Adrenal gland (tissue), 5 donors: Measurements from ENCODE around the gene TEX54.

Experiments used
- POLR2A ChIP-seq, 2 donors: fragments of 450-650 bp; IDR thresholded peaks; one replicate each; pipeline ENCODE4 v1.6.1; 2017; ENCODE audit warnings: antibody characterized with exemption in 2 of 2, mild to moderate bottlenecking in 2 of 2, moderate library complexity in 1 of 2
- TF ChIP-seq, protein P1 (sequence below), 6 experiments: fragments of 450-650 bp in 4 of 6; fragments of 200-600 bp in 2 of 6; sonication (generic) in 1 of 6; IDR thresholded peaks; 1 replicate in 5 of 6; 2 replicates in 1 of 6; pipeline versions ENCODE4 v1.5.1 to v1.8.0; 2016 to 2021; ENCODE audit warnings: antibody characterized with exemption in 6 of 6, mild to moderate bottlenecking in 2 of 6, moderate library complexity in 1 of 6
- donor health status: DM: no; HTN: no; CAD: no.

DNA sequence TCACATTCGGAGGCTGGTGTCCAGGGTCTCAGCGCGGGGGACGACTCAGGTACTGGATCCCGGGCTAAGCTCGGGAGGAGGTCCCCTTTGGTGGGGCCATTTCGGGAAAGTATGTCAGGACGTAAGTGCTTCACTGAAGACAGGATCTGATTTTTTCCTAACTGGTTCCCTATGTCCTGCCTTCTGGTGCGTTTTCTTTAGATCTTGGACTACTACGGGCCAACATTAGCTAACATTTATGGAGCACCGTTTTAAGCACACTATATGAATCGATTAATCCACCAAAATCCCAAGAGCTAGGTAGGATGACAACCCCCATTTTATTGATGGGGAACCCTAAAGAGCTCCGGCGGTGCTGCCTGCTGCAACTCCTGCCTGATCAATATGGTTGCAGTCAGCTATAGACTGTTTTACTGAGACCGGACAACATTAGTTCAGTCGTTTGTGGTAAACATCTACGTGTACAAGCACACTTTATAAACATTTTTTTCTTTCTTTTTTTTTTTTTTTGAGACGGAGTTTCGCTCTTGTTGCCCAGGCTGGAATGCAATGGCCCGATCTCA lies 23.8 kb upstream of the TEX54 start:
- TF ChIP-seq, protein P1, sequence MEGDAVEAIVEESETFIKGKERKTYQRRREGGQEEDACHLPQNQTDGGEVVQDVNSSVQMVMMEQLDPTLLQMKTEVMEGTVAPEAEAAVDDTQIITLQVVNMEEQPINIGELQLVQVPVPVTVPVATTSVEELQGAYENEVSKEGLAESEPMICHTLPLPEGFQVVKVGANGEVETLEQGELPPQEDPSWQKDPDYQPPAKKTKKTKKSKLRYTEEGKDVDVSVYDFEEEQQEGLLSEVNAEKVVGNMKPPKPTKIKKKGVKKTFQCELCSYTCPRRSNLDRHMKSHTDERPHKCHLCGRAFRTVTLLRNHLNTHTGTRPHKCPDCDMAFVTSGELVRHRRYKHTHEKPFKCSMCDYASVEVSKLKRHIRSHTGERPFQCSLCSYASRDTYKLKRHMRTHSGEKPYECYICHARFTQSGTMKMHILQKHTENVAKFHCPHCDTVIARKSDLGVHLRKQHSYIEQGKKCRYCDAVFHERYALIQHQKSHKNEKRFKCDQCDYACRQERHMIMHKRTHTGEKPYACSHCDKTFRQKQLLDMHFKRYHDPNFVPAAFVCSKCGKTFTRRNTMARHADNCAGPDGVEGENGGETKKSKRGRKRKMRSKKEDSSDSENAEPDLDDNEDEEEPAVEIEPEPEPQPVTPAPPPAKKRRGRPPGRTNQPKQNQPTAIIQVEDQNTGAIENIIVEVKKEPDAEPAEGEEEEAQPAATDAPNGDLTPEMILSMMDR (IDR thresholded peaks at IDR 0.05) = no peak
- no peak for TF ChIP-seq POLR2A (IDR thresholded peaks at IDR 0.05)
